Activated CD8-positive, alpha-beta T cell treated with anti-CD3 and anti-CD28 coated beads for 36 hours (primary cell): ENCODE data around the gene COL4A1. TPM values are rescaled to one million over a fixed set of nuclear protein-coding genes. Genes with fewer than 3 reads are reported as not detected.

Experiments
- ATAC-seq: fragments of 200-7000 bp; cut with Tn5 transposase; one replicate; pipeline ENCODE4 v1.10.0; 2021; ENCODE audit warnings: mild to moderate bottlenecking, moderate library complexity
- CTCF ChIA-PET: fragments of 350-600 bp; sonication (Branson Sonifier 250); formaldehyde crosslinking; loops from one replicate; lab custom pipeline; 2021; ENCODE audit warnings: antibody characterized with exemption; lab: Charles Lee
- POLR2A ChIA-PET: fragments of 350-600 bp; sonication (Branson Sonifier 250); formaldehyde crosslinking; loops from one replicate; lab custom pipeline; 2021; ENCODE audit warnings: antibody characterized with exemption; lab: Charles Lee
- DNase-seq: peaks from one replicate; pipeline ENCODE4 v3.0.0-alpha.2; 2020
- H3K27ac Mint-ChIP-seq: one replicate; pipeline ENCODE4 v1.8.0; 2021; ENCODE audit warnings: mild to moderate bottlenecking, mixed read lengths
- H3K27me3 Mint-ChIP-seq: one replicate; pipeline ENCODE4 v1.8.0; 2021; ENCODE audit warnings: mixed read lengths
- H3K36me3 Mint-ChIP-seq: one replicate; pipeline ENCODE4 v1.8.0; 2021; ENCODE audit warnings: low read depth, mixed read lengths
- H3K4me1 Mint-ChIP-seq: one replicate; pipeline ENCODE4 v1.8.0; 2021; ENCODE audit warnings: low read depth, mixed read lengths
- H3K4me3 Mint-ChIP-seq: one replicate; pipeline ENCODE4 v1.8.0; 2021; ENCODE audit warnings: mild to moderate bottlenecking, moderate library complexity, mixed read lengths
- H3K9me3 Mint-ChIP-seq: one replicate; pipeline ENCODE4 v1.8.0; 2021; ENCODE audit warnings: mixed read lengths
- CTCF ChIP-seq: fragments of 200-600 bp; IDR thresholded peaks from one replicate; pipeline ENCODE4 v1.8.0; 2022; ENCODE audit warnings: antibody characterized with exemption, mild to moderate bottlenecking
- intact Hi-C: fragments of 100-400 bp; cut with micrococcal nuclease; formaldehyde crosslinking; loops from one replicate; pipeline ENCODE4 v1.10.0; 2022
- total RNA-seq, 2 experiments: library from RNA; stranded (reverse); gene quantifications; one replicate each; pipeline ENCODE4 v1.2.3, GENCODE V29; 2021

The COL4A1 gene
- total RNA-seq, 2 experiments from 2014 or later = not detected

DNA sequence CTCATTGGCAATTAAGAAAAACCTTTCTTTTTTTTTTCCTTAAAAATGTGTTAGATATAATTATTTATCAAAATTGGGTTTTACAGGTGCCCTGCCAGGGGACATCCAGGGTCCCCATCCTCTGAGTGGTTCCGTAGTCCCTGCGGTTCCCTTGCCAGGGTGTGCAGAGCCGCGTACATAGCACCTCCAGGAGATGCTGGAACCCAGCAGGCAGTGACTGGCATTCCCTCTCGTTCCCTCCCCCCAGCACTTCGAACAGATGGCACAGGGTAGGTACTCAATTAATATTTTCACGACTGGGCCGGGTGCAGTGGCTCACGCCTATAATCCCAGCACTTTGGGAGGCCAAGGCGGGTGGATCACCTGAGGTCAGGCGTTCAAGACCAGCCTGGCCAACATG, 82.0 kb downstream of the COL4A1 start:
- ChIA-PET POLR2A (no interaction called here), CTCF (interaction anchor here (6.0 kb wide), 1 partner anchor 186 kb away, joined by 40 read pairs; no protein-coding TSS in a partner anchor)
- intact Hi-C loops = no loop called here
- ATAC-seq = no peak
- Mint-ChIP-seq H3K9me3 (no peaks in the 10 kb centered on the region), H3K36me3 (no peaks in the 10 kb centered on the region), H3K27ac (no peak overlapping the region), H3K27me3 (peaks cover 12% of the 10 kb centered on the region), H3K4me1 (no peaks in the 10 kb centered on the region), H3K4me3 (no peak overlapping the region)
- no peak for TF ChIP-seq CTCF
- DNase-seq = no peak

DNA sequence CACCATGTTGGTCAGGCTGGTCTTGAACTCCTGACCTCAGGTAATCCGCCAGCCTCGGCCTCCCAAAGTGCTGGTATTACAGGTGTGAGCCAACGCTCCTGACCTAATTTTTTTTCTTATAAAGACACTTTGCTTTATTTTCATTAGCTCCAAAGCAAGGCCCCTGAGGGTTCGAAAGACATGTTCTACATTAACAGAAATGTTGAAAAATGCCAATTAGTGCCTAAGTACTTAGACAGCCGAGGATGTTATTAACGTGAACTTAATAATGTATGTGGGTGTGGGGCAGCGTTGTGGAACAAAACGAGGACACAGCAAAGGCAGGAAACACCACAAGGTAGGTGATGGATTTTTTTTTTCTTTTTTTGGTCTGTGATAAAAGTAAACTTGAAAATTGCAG, 82.4 kb downstream of the COL4A1 start:
- no peak for ATAC-seq
- DNase-seq = no peak
- ChIA-PET POLR2A (no interaction called here), CTCF (interaction anchor here (1.5 to 6.0 kb wide), 2 partner anchors 182 to 187 kb away, joined by 6 to 40 read pairs; no protein-coding TSS in a partner anchor)
- intact Hi-C loops = no loop called here
- TF ChIP-seq CTCF = no peak
- H3K4me1 Mint-ChIP-seq = no peaks in the 10 kb centered on the region
- no peak overlapping the region for H3K27ac Mint-ChIP-seq
- no peaks in the 10 kb centered on the region for H3K36me3 Mint-ChIP-seq
- no peaks in the 10 kb centered on the region for H3K9me3 Mint-ChIP-seq
- peaks cover 9% of the 10 kb centered on the region for H3K27me3 Mint-ChIP-seq
- H3K4me3 Mint-ChIP-seq = no peak overlapping the region

DNA sequence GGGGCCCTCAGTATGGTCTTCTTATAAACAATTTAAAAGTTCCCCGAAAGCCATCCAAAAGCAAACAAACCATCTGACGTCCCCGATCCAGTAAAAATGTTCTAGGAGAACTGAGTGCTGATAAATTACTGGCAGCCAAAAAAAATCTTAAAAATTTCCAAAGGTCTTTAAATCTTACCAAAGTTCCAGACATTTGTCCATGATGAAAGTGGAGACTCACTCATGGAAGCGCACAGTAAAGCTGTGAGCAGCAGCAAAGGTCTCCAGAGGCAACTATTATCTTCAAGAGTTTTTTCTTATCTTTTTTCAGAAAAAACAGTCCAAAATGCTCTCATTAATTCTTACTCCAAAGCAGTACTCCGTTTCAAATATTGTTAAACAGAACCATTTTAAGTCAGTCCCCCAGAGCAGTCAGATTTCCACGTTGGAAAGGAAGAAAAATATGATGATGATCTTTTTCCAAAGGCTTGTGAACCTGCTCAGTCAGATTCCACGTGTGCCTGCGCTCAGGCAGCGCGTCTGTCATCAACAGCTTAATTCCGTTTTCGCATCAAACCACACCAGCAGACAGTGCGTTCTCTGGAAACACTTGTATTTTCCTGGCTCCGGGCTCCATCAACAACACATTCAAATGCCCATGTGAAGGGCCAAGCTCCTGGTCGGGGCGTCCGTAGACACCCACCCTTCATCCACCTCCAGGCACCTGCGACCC, 85.4 kb downstream of the COL4A1 start:
- no peak for DNase-seq
- H3K9me3 Mint-ChIP-seq = no peaks in the 10 kb centered on the region
- no peak for ATAC-seq
- no peaks in the 10 kb centered on the region for H3K36me3 Mint-ChIP-seq
- TF ChIP-seq CTCF = no peak
- no peak overlapping the region for H3K4me3 Mint-ChIP-seq
- intact Hi-C loops = loop anchor here (2.0 kb wide), 1 partner anchor 191 kb away; no protein-coding TSS in a partner anchor
- H3K27ac Mint-ChIP-seq = no peak overlapping the region
- ChIA-PET CTCF (interaction anchor here (1.0 to 6.0 kb wide), 11 partner anchors 11 to 234 kb away, joined by 3 to 40 read pairs (median 4); no protein-coding TSS in a partner anchor), POLR2A (no interaction called here)
- H3K27me3 Mint-ChIP-seq = peaks cover 11% of the 10 kb centered on the region
- no peaks in the 10 kb centered on the region for H3K4me1 Mint-ChIP-seq

GRCh38 chr13:110220471-110220870, 86.5 kb downstream of the COL4A1 start:
- Mint-ChIP-seq H3K9me3 (no peaks in the 10 kb centered on the region), H3K4me3 (no peak overlapping the region), H3K4me1 (no peaks in the 10 kb centered on the region), H3K27me3 (peaks cover 8% of the 10 kb centered on the region), H3K36me3 (no peaks in the 10 kb centered on the region), H3K27ac (no peak overlapping the region)
- no peak for TF ChIP-seq CTCF
- CTCF ChIA-PET = interaction anchor here (0.6 to 6.0 kb wide), 8 partner anchors 9 to 236 kb away, joined by 3 to 40 read pairs (median 4); no protein-coding TSS in a partner anchor
- DNase-seq (no peak), ATAC-seq (no peak)
- POLR2A ChIA-PET = no interaction called here
- intact Hi-C loops = no loop called here

DNA sequence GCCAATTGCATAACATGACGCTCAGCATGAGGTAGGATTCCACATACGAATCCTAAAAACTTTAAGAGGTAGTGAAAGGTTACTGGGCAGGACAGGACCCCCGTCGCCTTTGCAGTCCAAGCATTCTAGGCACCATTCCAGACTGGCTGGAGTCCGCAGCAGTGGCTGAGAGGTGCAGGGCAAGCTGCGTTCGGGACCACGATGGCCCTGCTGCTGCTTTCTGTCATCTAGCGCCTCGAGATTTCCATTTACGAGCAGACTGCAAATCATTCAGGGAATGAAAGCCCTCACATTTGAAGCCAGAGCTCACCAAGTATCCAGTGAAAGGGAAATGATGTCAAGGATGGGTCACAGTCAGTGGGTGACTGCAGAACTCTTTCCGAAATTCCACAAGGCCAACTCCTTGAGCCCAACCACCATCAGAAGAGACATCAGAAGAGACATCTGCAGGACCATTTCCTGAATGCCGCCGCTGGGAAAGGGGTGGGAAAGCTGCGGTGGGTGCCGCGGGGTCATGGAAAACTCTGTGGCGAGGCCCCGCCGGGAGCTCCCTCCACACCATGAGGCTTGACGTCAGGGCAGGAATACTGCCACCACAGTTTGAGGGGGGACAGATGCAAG, 88.3 kb downstream of the COL4A1 start:
- no peak overlapping the region for H3K27ac Mint-ChIP-seq
- H3K4me3 Mint-ChIP-seq = no peak overlapping the region
- H3K36me3 Mint-ChIP-seq = no peaks in the 10 kb centered on the region
- peaks cover 10% of the 10 kb centered on the region for H3K27me3 Mint-ChIP-seq
- intact Hi-C loops = no loop called here
- ATAC-seq = no peak
- no peaks in the 10 kb centered on the region for H3K4me1 Mint-ChIP-seq
- CTCF ChIA-PET = interaction anchor here (1.0 to 6.0 kb wide), 2 partner anchors 193 to 237 kb away, joined by 3 to 40 read pairs; no protein-coding TSS in a partner anchor
- POLR2A ChIA-PET = no interaction called here
- H3K9me3 Mint-ChIP-seq = no peaks in the 10 kb centered on the region
- no peak for DNase-seq
- no peak for TF ChIP-seq CTCF
